Tibial nerve (tissue), 4 donors: ENCODE measurements around the gene GPN3. TPM values are rescaled to one million over a fixed set of nuclear protein-coding genes. Genes with fewer than 3 reads are reported as not detected.

ENCODE experiments used
- DNase-seq, 2 donors: peaks; one replicate each; pipeline ENCODE4 v3.0.0-alpha.2; 2019; ENCODE audit warnings: low spot score in 2 of 2
- H3K27ac ChIP-seq, 4 donors: fragments of 200-600 bp; sonication (generic) in 3 of 4; one replicate each; pipeline ENCODE4 v1.5.1; 2017 to 2019; ENCODE audit warnings: mild to moderate bottlenecking in 1 of 4
- H3K27me3 ChIP-seq, 2 donors: fragments of 200-600 bp; sonication (generic) in 1 of 2; one replicate each; pipeline versions ENCODE4 v1.5.1 to v1.6.0; 2017 to 2019
- H3K36me3 ChIP-seq, 3 donors: fragments of 200-600 bp; sonication (generic); one replicate each; pipeline ENCODE4 v1.5.1; 2018 to 2019
- H3K4me1 ChIP-seq, 4 donors: fragments of 200-600 bp; sonication (generic) in 3 of 4; one replicate each; pipeline ENCODE4 v1.5.1; 2017 to 2019
- H3K4me3 ChIP-seq, 4 donors: fragments of 200-600 bp; sonication (generic) in 3 of 4; one replicate each; pipeline ENCODE4 v1.5.1; 2017 to 2019; ENCODE audit warnings: mild to moderate bottlenecking in 1 of 4, moderate library complexity in 1 of 4
- H3K9me3 ChIP-seq, 4 donors: fragments of 200-600 bp; sonication (generic) in 3 of 4; one replicate each; pipeline ENCODE4 v1.5.1; 2017 to 2019
- CTCF ChIP-seq, 5 experiments: fragments of 200-600 bp in 3 of 5; fragments of 450-650 bp in 2 of 5; sonication (generic) in 3 of 5; IDR thresholded peaks; one replicate each; pipeline ENCODE4 v1.5.1; 2016 to 2019; ENCODE audit warnings: antibody characterized with exemption in 5 of 5, mild to moderate bottlenecking in 3 of 5, moderate library complexity in 2 of 5
- EP300 ChIP-seq, 2 donors: sonication (generic); formaldehyde crosslinking; IDR thresholded peaks; one replicate each; pipeline ENCODE4 v1.6.1; 2017; ENCODE audit warnings: antibody characterized with exemption in 2 of 2, mild to moderate bottlenecking in 1 of 2
- POLR2A ChIP-seq, 2 donors: fragments of 450-650 bp; IDR thresholded peaks; one replicate each; pipeline ENCODE4 v1.6.1; 2017; ENCODE audit warnings: antibody characterized with exemption in 2 of 2, mild to moderate bottlenecking in 2 of 2, moderate library complexity in 2 of 2
- WGBS, 2 donors: methylation state at CpG; one replicate each; pipeline ENCODE4 v1.1.5; 2018; 5-methylcytosine and 5-hydroxymethylcytosine counted together
- total RNA-seq, 4 donors: library from RNA; depleted of rRNA; stranded (reverse); fragments of >200 nt; gene quantifications; one replicate each; pipeline ENCODE4 v1.1.0, GENCODE V29; 2016

GPN3 gene
- 10 to 100 TPM; 16.7 to 31.0 (median 24.8) TPM for total RNA-seq

- TF ChIP-seq CTCF (IDR thresholded peaks at IDR 0.05) (peak in 1 of 5 experiments; percentile 55), POLR2A (IDR thresholded peaks at IDR 0.05) (peak; percentile 56 to 83), EP300 (IDR thresholded peaks at IDR 0.05) (peak; percentile 93 to 97)
- H3K4me1 ChIP-seq, result peaks cover 8 to 39% (median 18%) of the 10 kb centered on the region in 4 donors
- 0 to 1% methylated on average over 43 to 55 of the region's 78 CpGs for WGBS, 2 donors
Observed at GRCh38 chr12:110468214-110469048, at the start of gene GPN3, which contains the start of gene FAM216A. Gene GPN3 (minus strand): TSS chr12:110468257. CDS start chr12:110468203, 54 bp downstream. Gene FAM216A (plus strand): TSS chr12:110468845. CDS start chr12:110468876, 31 bp downstream.

GRCh38 chr12:110516995-110517394 lies 48.9 kb upstream of the GPN3 start:
- TF ChIP-seq POLR2A (IDR thresholded peaks at IDR 0.05), result no peak
- TF ChIP-seq CTCF (IDR thresholded peaks at IDR 0.05), result no peak
- TF ChIP-seq EP300 (IDR thresholded peaks at IDR 0.05), result no peak
- H3K36me3 ChIP-seq, result no peaks in the 10 kb centered on the region
- H3K27me3 ChIP-seq, result no peaks in the 10 kb centered on the region
- H3K4me3 ChIP-seq, result no peak overlapping the region
- peaks cover 0 to 6% (median 0%) of the 10 kb centered on the region in 4 donors for H3K4me1 ChIP-seq
- H3K27ac ChIP-seq, result no peak overlapping the region
- no peaks in the 10 kb centered on the region for H3K9me3 ChIP-seq
- no peak for DNase-seq
- 78 to 87% methylated on average over 3 of the region's 3 CpGs for WGBS, 2 donors

More at GRCh38 chr12:110468214-110469048, at the start of gene GPN3, which contains the start of gene FAM216A:
- Histone ChIP-seq H3K9me3 (no peaks in the 10 kb centered on the region), H3K27me3 (no peaks in the 10 kb centered on the region), H3K27ac (peak within 1 kb of the TSS; percentile 88 to 99 (median 93)), H3K4me3 (peak within 1 kb of the TSS; percentile 75 to 98 (median 87)), H3K36me3 (peaks cover 0 to 23% (median 4%) of the 10 kb centered on the region in 3 donors)
- DNase-seq, result peak; percentile 93 to 95

- peaks cover 0 to 6% (median 0%) of the 10 kb centered on the region in 4 donors for H3K4me1 ChIP-seq
- no peak overlapping the region for H3K4me3 ChIP-seq
- TF ChIP-seq EP300 (IDR thresholded peaks at IDR 0.05) (no peak), CTCF (IDR thresholded peaks at IDR 0.05) (no peak), POLR2A (IDR thresholded peaks at IDR 0.05) (no peak)
- no peaks in the 10 kb centered on the region for H3K9me3 ChIP-seq
- 82 to 85% methylated on average over 1 of the region's 1 CpG for WGBS, 2 donors
- H3K27ac ChIP-seq, result no peak overlapping the region
- DNase-seq, result no peak
- no peaks in the 10 kb centered on the region for H3K27me3 ChIP-seq
- H3K36me3 ChIP-seq, result no peaks in the 10 kb centered on the region
Observed at GRCh38 chr12:110514363-110514762, 46.3 kb upstream of the GPN3 start.

- no peak for DNase-seq
- TF ChIP-seq EP300 (IDR thresholded peaks at IDR 0.05) (no peak), CTCF (IDR thresholded peaks at IDR 0.05) (no peak), POLR2A (IDR thresholded peaks at IDR 0.05) (no peak)
Observed at GRCh38 chr12:110513842-110514241, 45.8 kb upstream of the GPN3 start.

GRCh38 chr12:110508071-110508586 lies 40.1 kb upstream of the GPN3 start:
- Histone ChIP-seq H3K36me3 (no peaks in the 10 kb centered on the region), H3K27me3 (no peaks in the 10 kb centered on the region), H3K4me1 (peaks cover 0 to 6% (median 0%) of the 10 kb centered on the region in 4 donors), H3K27ac (no peak overlapping the region), H3K9me3 (no peaks in the 10 kb centered on the region), H3K4me3 (no peak overlapping the region)
- TF ChIP-seq EP300 (IDR thresholded peaks at IDR 0.05), result no peak
- no peak for TF ChIP-seq CTCF (IDR thresholded peaks at IDR 0.05)
- no peak for TF ChIP-seq POLR2A (IDR thresholded peaks at IDR 0.05)
- WGBS, 2 donors, result 88 to 90% methylated on average over 4 of the region's 4 CpGs
- no peak for DNase-seq

More at GRCh38 chr12:110513842-110514241, 45.8 kb upstream of the GPN3 start:
- H3K27ac ChIP-seq, result no peak overlapping the region
- WGBS, 2 donors, result 81 to 82% methylated on average over 6 of the region's 6 CpGs
- H3K36me3 ChIP-seq, result no peaks in the 10 kb centered on the region
- H3K27me3 ChIP-seq, result no peaks in the 10 kb centered on the region
- peaks cover 0 to 6% (median 0%) of the 10 kb centered on the region in 4 donors for H3K4me1 ChIP-seq
- H3K4me3 ChIP-seq, result no peak overlapping the region
- no peaks in the 10 kb centered on the region for H3K9me3 ChIP-seq
